GM21515 (cell line): ENCODE measurements around the gene TADA3.

Source experiments
- ATAC-seq: cut with Tn5 transposase; IDR thresholded peaks from one replicate; pipeline ENCODE4 v1.9.1; 2021; ENCODE audit not compliant: unreplicated experiment

Gene TADA3

DNA sequence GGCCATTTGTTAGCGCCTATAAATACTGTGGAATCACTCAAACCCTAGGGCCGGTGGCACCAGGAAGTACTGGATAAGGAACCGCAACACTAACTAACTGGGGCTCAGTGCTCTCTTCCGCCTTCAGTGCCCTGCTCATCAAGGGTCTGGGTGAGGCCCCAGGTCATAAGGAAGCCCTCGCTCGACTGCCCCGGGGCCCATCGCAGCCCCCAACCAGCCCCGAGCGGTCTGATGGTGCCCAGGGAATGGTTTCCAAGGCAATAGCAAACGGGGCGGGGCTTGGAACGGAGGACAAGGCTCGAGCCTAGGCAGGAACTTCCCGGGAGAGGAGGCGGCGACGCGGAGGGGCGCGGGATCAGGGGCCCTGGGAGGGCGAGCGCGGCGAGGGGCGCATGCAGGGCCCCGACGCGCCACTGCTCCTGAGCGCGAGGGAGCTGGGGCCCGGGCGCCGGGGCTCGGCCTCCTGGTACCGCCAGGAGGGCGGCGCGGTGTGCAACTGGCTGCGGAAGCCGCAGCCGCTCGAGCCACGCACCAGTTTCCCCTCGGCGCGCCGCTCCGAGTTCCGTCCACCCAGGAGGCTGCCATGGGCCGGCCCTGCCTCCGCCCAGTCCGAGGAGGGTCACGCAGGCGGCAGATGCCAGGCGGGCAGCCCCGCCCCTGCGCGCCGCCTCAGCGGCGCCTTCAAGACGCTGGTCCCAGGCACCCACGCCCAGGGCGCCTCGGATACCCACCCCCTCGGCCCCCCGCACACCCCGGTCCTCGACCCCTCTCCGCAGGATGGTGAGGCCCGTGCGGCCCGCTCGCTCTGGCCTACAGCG, 17.6 kb upstream of the TADA3 start, which contains the start of gene TTLL3:
TTLL3 (plus strand) TSS at position 648 of the 818 bp plus-strand sequence. CDS start 400 bp downstream, outside the sequence.
- ATAC-seq, result peak; percentile 58

- ATAC-seq, result no peak
Observed at GRCh38 chr3:9809239-9809614, 17.0 kb upstream of the TADA3 start.

GRCh38 chr3:9808345-9809037, 16.2 kb upstream of the TADA3 start:
- no peak for ATAC-seq

DNA sequence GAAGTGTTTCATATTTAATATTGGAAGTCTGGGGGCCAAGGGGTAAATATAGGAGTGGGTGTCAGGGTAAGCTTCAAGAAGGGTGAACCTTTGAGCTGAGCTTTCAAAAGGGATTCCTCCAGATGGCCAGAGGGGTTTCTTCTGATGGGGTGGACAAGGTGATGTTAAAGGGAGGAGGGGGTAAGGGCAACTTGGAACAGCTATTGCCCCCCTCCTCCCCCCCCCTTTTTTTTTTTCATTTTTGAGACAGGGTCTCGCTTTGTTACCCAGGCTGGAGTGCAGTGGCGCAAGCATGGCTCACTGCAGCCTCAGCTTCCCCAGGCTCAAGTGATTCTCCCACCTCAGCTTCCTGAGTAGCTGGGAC, 15.7 kb upstream of the TADA3 start:
- no peak for ATAC-seq

DNA sequence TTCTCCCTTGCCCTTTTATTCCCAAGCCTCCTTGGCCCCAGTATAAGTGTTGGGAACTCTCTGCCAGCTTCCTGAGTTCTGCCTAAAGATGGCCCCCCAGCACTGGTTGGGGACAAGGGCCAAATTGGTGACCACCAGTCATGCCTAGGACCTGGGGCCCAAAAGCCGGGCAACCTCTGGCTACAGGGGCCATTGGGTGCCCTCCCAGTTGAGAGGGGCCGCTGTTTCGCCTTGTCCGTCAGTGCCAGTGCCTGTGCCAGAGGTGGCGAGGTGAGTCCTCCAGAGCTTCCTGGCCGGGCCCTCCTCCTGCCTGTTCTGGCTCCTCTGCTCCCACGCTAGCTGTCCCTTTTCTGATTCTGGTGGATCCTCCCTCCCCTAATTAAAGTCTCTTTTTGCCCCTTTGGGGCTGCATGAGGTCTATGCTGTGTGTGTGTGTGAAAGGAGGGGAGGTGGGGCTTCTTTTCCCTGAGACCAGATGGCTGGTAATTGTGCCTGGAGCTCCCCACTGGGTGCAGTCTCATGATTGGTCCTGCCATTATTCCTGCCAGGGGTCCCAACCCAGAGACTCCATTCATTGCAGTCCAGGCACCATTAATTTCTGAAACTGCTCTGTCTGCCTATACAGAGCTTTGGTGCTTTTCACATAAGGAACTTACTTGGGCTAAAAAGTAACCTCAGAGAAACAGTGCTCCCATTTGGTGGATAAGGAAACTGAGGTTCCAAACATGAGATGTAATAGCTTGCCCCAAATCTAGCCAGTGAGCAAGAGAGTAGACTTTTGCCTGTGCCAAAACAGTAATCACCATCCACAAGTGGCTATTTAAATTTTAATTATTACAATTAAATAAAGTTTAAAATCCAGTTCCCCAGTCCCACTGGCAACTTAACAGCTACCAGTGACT, 14.7 kb upstream of the TADA3 start:
- no peak for ATAC-seq

GRCh38 chr3:9806137-9806536, 13.9 kb upstream of the TADA3 start:
- ATAC-seq, result no peak

DNA sequence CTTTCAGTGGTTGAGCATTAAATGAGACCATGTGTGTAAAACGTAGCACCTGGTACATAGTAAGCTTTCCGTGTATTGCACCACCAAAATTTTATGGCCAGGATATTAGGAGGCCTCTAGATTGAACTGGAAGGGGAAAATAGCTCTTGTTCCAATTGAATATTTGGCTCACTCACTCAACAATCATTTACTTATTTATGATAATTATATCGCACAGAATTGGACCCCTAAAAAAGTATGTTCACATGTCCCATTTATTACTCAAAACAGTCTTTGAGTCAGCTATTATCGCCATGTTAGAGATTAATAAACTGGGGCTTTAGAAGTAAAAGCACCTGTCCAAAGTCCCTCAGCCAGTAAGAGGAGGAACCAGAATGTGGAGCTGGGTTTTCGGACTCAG, 12.7 kb upstream of the TADA3 start:
- no peak for ATAC-seq

DNA sequence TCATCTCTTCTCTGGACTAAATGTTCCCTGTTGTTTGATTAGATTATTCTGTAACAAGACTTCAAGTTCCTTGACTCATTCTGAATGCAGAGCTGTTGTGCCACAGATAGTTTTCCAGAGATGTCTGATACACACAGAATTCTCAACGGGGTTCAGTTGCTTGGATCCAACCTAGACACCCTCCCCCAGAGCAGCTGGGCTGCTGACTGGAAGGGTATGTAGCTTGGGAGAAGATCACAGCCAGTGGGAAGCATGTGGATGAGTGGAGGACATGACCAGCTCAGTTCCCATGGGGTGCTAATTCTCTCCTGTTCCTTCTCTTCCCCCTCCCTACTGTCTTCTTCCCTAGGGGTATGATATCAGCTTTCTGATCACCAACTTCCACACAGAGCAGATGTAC, 11.2 kb upstream of the TADA3 start:
- ATAC-seq, result no peak

- no peak for ATAC-seq
Observed at GRCh38 chr3:9800529-9800928, 8.3 kb upstream of the TADA3 start.

DNA sequence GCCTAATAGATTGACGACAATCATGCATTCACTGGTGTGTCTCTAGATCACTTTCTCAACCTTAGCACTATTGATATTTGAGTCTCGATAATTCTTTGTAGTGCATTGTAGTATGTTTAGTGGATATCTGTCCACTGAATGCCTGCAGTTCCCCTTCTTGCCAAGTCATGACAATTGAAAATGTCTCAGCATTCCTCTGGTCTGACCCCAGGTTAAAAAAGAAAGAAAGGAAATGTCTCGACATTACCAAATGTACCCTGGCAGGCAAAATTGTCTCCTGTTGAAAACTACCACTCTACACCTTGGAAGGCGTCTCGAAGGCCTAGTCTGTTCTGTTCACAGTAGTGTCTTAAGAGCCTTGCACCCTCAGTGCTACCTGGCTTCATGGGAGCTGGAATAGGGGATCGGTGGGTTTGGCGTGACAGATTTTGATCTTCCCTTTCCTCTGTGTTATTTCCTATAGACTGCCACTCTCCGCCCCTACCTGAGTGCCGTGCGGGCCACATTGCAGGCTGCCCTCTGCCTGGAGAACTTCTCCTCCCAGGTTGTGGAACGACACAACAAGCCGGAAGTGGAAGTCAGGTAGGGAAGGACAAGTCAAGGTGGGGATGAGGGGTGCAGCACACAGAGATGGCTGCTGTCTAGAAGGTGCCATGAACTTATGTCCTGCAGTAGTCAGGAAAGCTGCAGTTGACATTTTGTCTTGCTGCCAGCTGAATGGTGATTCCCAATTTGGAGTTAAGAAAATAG, 5.1 kb upstream of the TADA3 start:
- ATAC-seq, result no peak

DNA sequence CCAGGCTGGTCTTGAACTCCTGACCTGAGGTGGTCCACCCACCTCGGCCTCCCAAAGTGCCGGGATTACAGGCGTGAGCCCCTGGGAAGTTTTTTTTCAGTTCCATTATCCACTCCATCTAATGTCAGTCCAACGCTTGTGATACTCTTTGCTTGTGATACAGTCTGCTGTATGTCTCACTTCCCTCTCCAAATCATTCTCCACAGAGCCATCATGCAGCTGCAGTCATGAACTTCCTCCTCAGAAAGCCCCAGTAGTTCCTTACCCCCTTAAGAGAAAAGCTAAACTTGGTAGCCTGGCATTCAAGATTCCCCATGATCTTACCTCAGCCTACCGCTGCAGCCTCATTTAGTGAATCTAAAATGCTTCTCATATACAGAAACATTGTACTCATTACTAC, 2.9 kb upstream of the TADA3 start:
- no peak for ATAC-seq

GRCh38 chr3:9794400-9794799, 2.1 kb upstream of the TADA3 start:
- ATAC-seq, result no peak

- no peak for ATAC-seq
Observed at GRCh38 chr3:9793161-9793781, 998 bp upstream of the TADA3 start.

DNA sequence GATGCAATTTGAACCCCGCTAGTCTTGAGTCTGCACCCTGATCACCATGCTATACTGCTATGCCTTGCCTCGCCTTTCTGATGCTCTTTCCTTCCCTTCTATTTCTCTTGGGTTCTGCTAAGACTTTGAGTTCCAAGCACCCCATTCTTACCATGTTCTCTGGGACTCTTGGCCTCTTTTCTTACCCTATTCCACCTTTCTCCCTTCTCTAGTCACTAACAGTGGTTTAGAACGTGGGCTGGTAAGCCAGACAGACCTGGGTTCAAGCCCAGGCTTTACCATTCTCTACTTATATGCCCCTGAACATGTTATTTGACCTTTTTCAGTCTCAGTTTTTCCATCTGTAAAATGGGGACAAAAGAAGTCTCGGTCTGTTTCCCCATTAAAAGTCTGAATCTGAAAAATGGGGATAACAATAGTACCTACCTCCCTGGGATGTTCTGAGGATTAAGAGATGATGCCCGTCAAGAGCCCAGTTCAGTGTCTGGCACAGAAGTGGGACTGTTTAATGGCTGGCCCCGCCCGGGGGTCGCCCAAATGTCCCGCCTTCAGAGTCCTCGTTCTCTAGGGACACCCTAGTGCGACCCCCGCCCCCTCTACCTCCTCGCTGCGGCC, 376 bp downstream of the TADA3 start:
- ATAC-seq, result peak; percentile 3

GRCh38 chr3:9791127-9791526, 1.1 kb downstream of the TADA3 start:
- ATAC-seq, result no peak

- no peak for ATAC-seq
Observed at GRCh38 chr3:9787714-9788113, 4.6 kb downstream of the TADA3 start.

DNA sequence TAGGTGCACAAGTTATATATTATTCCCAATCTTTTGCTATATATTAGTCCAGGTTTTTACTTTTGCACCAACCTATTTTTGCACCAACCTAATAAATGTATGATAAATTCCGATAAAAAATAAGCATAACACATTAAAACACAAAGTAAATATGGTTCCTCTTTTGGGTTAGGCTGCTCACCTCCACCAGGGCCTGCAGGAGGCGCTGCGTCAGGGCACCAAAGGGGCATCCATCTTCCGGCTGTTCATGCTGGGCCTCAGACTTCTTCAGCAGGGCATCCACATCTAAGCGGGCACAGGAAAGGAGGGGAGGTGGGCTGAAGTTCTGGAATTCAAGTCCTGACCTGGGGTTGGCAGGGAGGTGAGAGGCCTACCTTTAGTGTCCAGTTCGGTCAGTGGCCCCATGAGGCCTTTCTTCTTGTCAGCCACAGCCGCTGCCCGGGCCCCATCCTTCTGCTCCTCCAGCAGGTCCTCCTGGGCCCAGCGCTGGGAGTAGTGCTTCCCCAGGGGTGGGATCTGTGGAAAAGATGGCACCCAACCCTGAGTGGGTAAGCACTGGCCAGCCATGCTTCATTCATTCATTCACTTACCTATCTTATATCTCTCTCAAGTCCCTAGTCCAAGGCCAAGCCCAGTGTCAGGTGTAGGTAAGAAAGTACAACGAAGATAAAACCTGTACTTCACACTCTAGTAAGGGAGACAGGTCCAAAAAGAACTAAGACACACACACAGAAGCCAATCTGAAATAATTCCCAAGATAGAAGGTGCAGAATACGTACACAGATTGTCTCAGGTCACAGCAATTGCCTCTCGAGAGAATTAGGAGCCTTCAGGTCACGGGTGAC, 5.2 kb downstream of the TADA3 start:
- no peak for ATAC-seq

- ATAC-seq, result no peak
Observed at GRCh38 chr3:9786209-9786739, 6.0 kb downstream of the TADA3 start.

GRCh38 chr3:9785602-9786001, 6.7 kb downstream of the TADA3 start:
- no peak for ATAC-seq
